PFSK-1 (cell line): ENCODE data around the gene SLC2A1.

Source experiments
- FOXP2 ChIP-seq: optimal IDR thresholded peaks from 2 replicates; pipeline ENCODE3; 2011; ENCODE audit warnings: borderline replicate concordance, control low read depth, inconsistent platforms; ENCODE audit not compliant: insufficient read depth; ENCODE audit errors: extremely low read length, extremely low read depth
- POLR2AphosphoS5 ChIP-seq: IDR thresholded peaks from 2 replicates; pipeline ENCODE4 v1.6.1; 2012; ENCODE audit warnings: low read depth, mild to moderate bottlenecking, control low read depth, low read length, moderate library complexity
- SIN3A ChIP-seq: IDR thresholded peaks from 2 replicates; pipeline ENCODE4 v1.6.1; 2012; ENCODE audit warnings: mild to moderate bottlenecking, low read length, moderate library complexity, borderline replicate concordance; ENCODE audit not compliant: insufficient read depth
- TAF1 ChIP-seq: IDR thresholded peaks from 2 replicates; pipeline ENCODE4 v1.6.1; 2012; ENCODE audit warnings: low read length, control low read depth, borderline replicate concordance; ENCODE audit not compliant: insufficient read depth
- TF ChIP-seq, protein P1 (sequence below), 2 experiments: IDR thresholded peaks; 2 replicates each; pipeline versions ENCODE4 v1.6.1 to v1.8.0; 2011 to 2012; ENCODE audit warnings: low read depth in 2 of 2, low read length in 2 of 2, control low read depth in 1 of 2, inconsistent platforms in 1 of 2, mild to moderate bottlenecking in 1 of 2, moderate library complexity in 1 of 2; ENCODE audit not compliant: insufficient read depth in 1 of 2

The SLC2A1 gene

DNA sequence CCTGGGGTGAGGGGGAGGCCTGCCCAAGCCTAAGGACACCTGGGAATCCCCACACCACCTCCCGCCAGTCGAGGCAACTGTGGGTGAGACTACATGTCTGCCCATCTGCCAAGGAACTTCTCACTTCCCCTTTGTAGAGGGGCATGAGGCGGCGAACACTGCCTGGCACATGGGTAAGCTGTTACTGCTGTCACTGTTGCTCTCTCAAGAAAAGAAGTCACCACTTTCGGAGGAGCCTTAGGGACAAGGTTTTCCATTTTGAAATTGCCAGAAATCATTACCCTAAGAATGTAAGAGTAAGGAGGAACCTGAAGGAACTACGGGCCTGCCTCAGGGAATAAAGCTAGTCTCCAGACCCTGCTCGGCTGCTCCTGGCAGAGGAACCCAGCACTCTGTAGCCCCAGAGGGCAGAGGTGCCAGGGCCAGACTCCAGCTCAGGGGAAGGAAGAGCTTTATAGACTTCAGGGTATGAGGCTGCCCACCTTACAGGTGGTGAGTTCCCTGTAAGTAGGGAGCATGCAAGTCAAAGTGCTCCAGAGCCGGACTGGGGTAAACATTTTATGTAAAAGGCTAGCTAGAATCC is 23.3 kb downstream of the SLC2A1 start:
- TF ChIP-seq POLR2AphosphoS5 (no peak), TAF1 (no peak), SIN3A (no peak), FOXP2 (no peak)
- TF ChIP-seq, protein P1, sequence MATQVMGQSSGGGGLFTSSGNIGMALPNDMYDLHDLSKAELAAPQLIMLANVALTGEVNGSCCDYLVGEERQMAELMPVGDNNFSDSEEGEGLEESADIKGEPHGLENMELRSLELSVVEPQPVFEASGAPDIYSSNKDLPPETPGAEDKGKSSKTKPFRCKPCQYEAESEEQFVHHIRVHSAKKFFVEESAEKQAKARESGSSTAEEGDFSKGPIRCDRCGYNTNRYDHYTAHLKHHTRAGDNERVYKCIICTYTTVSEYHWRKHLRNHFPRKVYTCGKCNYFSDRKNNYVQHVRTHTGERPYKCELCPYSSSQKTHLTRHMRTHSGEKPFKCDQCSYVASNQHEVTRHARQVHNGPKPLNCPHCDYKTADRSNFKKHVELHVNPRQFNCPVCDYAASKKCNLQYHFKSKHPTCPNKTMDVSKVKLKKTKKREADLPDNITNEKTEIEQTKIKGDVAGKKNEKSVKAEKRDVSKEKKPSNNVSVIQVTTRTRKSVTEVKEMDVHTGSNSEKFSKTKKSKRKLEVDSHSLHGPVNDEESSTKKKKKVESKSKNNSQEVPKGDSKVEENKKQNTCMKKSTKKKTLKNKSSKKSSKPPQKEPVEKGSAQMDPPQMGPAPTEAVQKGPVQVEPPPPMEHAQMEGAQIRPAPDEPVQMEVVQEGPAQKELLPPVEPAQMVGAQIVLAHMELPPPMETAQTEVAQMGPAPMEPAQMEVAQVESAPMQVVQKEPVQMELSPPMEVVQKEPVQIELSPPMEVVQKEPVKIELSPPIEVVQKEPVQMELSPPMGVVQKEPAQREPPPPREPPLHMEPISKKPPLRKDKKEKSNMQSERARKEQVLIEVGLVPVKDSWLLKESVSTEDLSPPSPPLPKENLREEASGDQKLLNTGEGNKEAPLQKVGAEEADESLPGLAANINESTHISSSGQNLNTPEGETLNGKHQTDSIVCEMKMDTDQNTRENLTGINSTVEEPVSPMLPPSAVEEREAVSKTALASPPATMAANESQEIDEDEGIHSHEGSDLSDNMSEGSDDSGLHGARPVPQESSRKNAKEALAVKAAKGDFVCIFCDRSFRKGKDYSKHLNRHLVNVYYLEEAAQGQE (IDR thresholded peaks at IDR 0.05; ENCODE audit: insufficient read depth in 1 of 2, low read depth in 2 of 2, low read length in 2 of 2), result no peak

DNA sequence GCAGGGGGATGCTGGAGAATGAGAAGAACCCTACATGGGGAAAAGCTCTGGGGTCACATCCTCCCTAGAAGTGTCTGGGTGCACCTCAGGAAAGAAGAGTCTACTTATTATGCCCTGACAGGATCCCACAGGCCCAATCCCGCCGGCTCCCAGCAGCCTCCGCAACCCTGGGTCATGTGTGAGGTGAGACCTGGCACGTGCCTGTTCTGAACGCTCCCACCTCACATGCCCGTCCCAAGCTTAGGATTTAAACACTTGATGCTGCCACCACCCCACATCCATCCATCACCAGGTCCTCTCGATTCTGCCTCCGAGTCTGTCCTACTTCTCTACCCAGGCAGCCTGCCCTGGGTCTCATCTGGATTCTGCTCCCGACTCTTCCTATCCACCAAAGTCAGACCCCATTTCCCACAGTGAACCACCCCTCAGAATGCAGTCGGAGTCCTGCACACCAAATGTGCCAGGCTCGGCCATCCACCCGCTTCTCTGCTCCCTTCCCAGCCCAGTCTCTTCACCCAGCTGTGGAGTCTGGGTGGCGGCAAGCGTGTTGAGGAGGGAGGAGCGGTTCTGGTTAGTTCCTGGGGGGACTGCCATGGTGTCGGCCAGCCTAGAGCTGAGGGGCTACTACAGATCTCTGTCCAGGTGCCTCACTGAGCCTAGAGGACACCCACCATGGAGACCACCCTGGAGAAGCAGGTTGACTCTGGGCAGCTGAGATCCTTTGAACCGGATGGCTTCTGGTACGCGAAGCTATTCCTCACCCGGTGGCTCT is 23.9 kb downstream of the SLC2A1 start:
- no peak for TF ChIP-seq SIN3A
- no peak for TF ChIP-seq POLR2AphosphoS5
- no peak for TF ChIP-seq FOXP2
- no peak for TF ChIP-seq TAF1

DNA sequence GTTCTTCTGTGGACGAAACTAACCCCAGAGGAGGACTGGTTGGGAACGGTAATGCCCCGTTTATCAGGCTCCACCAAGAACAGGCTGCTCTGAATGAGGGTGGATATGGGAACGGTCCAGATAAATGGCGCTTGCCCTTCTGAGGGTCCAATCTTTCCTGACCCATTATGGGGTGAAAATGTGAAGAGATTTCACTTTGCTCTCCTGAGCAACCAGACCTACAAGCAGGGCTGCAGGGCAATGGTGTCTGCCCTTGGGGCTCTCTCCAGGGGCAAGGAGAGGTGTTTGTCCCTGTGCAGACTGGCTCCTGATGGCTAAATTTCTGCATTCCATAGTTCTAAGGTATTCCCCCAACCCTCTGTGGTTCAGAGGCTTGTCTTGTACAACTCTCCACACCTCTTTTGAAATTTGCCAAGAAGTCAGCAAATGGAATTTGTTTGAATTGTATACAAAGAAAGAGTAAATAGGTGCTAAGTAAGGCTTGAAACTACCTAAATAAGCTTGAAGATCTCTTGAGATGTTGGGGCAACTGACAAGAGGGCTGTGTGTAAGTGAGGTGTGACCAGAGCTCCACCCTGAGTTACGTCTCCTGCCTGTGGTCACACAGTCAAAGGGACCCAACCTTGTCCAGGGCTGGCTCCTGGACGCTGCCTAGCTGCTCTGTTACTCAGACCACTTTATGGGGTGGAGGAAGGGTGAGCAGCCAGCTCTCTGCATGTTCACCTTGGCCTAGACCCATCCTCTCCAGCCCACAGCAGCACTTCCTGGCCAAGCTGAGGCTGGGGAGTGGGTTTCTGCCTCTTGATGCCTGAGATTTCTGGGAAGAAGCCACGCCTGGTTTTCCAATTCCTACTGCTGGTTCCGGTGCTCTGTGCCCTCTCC is 24.8 kb downstream of the SLC2A1 start:
- TF ChIP-seq FOXP2 (no peak), SIN3A (no peak), TAF1 (no peak), POLR2AphosphoS5 (no peak)
- TF ChIP-seq, protein P1 (IDR thresholded peaks at IDR 0.05; ENCODE audit: insufficient read depth in 1 of 2, low read depth in 2 of 2, low read length in 2 of 2), result no peak

DNA sequence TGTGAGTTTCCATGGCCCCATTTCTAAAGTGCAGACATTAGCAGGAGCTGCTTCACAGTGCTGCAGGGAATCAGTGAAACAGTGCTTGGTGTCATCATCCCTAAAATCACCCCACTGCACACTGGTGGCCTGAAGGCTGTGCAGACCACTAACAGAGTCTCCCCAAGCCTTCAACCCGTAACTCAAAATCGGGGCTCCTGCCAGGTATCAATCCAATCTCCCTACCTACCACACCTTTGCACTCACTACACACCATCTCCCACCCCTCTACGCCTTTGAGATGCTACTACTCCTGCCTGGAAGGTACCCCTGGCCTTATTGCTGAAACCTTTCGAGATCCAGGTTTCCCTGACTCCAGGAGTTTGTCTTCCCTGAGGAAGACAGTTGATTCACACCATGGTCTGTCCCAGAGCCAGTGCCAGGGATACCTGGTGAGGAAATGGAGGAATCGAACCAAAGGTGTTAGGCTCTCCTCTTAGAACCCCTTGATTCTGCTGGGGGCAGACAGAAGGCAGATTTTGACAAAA is 25.5 kb downstream of the SLC2A1 start:
- TF ChIP-seq FOXP2 (no peak), SIN3A (no peak), POLR2AphosphoS5 (no peak), TAF1 (no peak)
- TF ChIP-seq, protein P1 (IDR thresholded peaks at IDR 0.05; ENCODE audit: insufficient read depth in 1 of 2, low read depth in 2 of 2, low read length in 2 of 2), result no peak

DNA sequence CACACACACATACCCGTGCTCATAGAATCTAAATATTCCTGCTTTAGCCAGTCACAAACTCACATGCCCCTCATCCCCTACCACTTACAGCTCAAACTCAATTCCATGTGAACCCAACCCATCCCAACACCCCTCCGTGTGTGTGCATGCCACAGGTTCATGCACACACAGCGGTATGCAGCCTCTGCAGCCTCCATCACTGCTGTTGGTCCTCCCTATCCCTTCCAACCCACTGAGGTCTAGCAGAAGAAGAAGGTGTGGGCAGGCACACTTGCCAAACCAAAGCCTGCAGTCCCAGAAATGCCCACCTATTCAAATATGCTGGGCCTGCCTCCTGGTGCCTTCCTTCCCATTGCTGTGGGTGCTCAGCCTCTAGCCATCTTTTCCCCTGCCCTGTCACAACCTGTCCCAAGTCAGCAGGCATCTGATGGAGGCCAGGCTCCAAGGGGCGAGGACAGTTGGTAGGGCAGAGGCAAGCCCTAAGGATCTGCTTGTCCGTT is 26.2 kb downstream of the SLC2A1 start:
- TF ChIP-seq TAF1, result no peak
- TF ChIP-seq, protein P1 (IDR thresholded peaks at IDR 0.05; ENCODE audit: insufficient read depth in 1 of 2, low read depth in 2 of 2, low read length in 2 of 2), result no peak
- TF ChIP-seq SIN3A, result no peak
- no peak for TF ChIP-seq FOXP2
- no peak for TF ChIP-seq POLR2AphosphoS5
